Measurements from ENCODE around the gene CPA1.

- TF ChIP-seq POLR2A (IDR thresholded peaks at IDR 0.05; ENCODE audit: low read length), result no peak
- TF ChIP-seq GATA1 (IDR thresholded peaks at IDR 0.05; ENCODE audit: low read depth, low read length), result no peak
Measured at GRCh38 chr7:130379921-130380860, at the start of gene CPA1.
